HG03175 (cell line): ENCODE measurements around the gene ZNF205.
A peak's percentile ranks its signal among the peaks of the same experiment; 100 is the strongest.

Experiments
- ATAC-seq: cut with Tn5 transposase; IDR thresholded peaks from one replicate; pipeline ENCODE4 v1.9.1; 2021; ENCODE audit warnings: mild to moderate bottlenecking, moderate library complexity; ENCODE audit not compliant: unreplicated experiment

The ZNF205 gene

DNA sequence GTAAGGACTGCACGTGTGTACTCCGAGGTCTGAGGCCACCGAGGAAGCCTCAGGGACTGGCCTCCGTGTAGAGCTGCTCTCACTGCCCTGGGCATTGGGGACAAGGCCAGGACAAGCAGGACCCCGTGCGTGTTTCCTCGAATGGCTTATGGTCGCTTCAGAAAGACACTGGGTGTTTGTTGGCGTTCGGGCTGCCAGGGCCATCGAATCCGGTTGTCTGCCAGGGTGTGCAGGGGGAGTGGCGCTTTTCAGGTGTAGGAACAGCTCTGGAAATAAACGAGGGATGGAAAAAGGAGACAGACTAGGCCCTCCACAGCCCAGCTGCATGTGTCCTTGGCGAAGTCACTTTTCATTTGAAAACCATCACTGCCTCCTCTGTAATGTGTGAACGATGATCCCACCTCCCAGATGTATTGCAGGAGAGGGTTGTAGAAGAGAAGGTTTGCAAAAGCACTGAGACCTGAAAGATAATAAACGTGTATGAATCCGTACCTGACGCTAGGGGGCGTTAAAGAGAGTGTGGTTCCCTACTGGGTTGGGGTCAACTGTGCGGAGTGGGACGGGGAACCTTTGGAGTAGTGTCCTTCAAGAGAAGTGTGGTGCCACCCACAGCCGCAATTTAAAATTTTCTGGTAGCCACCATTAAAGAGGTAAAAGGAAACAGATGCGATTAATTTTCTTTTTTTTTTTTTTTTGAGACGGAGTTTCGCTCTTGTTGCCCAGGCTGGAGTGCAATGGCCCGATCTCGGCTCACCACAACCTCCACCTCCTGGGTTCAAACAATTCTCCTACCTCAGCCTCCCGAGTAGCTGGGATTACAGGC is 11.2 kb upstream of the ZNF205 start:
- no peak for ATAC-seq

DNA sequence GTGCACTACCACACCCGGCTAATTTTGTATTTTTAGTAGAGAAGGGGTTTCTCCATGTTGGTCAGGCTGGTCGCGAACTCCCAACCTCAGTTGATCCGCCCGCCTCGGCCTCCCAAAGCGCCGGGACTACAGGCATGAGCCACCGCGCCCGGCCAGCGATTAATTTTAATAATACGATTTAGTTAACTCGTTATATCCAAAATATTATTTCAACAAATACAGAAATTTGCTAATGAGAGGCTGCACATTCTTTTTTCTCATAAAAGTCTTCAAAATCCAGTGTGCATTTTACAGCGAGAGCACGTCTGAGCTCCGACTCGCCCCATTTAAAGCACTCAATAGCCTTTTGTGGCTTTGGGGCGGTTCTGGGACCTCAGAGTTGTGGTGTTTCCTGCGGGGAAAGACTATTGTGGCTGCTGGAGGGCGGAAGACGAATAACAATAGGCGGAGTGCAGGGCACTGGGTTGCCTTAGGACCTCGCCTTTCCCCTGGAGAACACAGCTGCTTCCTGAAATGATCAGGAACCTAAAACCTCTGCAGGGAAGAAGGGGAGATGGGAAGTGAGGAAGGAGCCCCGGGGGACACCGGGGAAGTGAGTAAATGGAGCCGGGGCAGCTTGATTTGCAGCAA is 10.4 kb upstream of the ZNF205 start:
- ATAC-seq: no peak

DNA sequence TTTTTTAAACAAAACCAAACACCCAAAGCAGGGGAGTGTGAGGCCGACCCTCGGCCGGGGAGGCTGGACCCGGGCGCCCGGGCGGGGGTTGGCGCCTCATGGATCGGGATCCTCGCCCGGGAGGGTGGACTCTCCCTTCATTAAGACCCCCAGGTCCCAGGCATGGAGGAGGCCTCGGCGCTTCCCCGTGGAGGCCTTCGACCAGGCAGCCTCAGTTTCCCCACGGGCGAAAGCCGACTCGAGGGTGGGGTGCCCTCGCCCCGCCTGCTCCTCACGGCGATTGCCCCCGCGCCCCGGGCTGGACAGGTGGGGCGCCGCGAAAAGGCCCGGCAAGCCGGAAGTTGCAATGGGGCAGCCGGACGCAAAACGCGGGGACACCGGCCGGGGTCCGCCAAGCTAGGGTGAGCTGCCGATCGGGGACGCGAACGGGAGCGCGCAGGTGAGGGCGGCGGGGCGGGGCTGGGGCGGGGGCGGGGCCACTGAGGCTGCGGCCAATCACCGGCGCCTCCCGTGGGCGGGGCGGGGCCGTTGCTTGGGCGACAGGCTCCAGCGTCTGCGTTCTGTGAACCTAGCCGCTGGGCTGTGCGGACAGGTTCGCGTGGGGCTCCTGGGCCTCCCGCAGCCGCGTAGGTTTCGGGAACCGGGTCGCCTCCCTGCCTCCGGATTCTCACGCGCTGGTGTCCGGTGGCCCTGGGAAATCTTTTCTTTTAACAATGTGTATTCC is 6.0 kb upstream of the ZNF205 start:
- peak; percentile 87 for ATAC-seq

DNA sequence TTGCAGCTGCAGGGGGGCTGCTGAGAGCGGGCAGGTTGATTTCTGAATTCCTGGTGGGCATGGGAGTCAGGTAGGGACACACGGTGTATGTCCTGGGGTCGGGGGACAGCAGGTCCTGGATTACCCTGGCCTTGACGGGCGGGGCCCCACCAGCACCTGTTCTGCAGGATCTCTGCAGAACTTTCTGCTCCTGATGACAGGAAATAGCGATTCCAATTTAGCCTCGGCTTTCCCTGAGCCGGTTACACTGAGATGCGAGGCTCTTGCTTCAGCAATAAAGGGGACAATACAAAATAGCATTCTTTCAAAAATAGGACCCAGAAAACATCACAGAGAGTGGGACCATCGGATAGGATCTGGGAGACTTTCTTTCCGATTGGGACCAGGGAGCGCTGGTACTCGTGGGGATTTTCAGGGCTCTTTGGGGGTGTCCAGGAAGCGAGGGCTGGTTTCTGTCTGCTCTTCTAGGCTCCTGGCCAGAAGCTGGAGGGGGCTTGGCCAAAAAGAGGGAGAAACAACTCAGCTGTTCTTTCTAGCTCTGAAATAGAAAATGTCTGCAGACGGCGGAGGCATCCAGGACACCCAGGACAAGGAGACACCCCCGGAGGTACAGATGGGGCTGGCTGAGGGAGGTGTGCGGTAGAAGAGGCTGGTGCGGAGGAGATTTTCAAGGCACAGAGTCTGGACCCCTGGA is 642 bp downstream of the ZNF205 start:
- no peak for ATAC-seq

GRCh38 chr16:3113765-3114479 is 1.5 kb downstream of the ZNF205 start:
- ATAC-seq: no peak

DNA sequence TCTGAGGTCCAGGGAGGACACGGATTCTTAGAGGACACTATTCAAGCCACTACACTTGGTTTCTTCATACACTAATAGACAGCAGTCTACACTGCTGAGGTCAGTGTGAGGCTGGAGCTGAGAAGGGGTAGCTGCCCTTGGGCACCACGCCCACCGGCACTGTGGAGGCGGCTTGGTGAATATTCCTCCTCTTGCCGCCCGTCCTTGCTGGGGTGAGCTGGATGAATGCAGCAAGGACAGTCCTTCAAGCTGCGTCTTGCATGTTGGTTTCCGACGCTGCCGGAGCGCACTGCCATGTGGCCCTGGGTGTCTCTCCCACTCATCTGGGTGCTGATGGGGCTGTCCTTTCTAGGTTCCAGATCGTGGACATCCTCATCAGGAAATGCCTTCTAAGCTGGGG is 2.6 kb downstream of the ZNF205 start:
- ATAC-seq: no peak

DNA sequence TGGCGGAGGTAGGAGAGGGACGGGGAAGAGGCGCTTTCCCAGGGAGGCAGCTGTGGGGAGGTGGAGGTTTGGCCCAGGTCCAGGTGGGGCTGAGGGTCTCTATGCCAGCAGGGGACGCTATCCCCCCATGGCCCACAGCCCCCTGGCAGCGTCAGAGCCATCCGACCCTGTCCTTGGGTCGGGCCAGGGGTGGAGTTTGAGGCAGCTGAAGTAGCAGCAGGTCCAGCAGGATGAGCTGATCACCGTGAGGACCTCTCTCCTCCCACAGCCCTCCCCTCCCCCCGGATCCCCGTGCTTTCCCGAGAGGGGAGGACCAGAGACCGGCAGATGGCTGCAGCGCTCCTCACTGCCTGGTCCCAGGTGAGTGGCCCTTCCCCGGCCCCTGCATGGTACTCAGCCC is 3.2 kb downstream of the ZNF205 start:
- ATAC-seq: no peak

DNA sequence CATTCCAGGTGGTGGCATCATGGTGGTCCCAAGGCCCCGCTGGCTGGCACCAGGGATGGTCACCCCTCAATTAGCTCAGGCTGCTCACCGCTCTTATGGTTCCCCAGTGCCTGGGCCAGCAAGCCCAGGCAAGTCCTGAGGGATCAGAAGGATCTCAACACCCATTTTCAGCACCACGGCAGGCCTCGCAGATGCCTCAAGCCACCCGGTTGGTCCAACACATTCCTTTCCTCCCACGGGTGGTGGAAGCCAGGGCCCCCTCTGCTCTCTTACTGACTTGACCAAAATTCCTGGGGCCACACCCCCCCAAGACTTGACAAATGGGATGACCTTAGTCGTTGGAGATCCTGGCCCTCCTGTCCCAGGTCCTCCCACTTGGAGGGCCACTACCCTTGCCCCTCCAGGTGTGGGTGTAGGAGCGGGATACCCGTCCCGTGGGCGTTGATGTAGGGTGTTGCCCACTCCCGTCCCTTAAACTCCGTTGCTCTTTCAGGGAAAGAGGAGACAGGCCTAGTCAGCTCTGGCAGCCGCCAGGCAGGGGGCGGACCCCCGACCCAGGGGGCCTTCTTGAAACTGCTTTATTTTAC is 5.9 kb downstream of the ZNF205 start:
- no peak for ATAC-seq

- ATAC-seq: no peak
Measured at GRCh38 chr16:3118846-3119245, 6.5 kb downstream of the ZNF205 start.

DNA sequence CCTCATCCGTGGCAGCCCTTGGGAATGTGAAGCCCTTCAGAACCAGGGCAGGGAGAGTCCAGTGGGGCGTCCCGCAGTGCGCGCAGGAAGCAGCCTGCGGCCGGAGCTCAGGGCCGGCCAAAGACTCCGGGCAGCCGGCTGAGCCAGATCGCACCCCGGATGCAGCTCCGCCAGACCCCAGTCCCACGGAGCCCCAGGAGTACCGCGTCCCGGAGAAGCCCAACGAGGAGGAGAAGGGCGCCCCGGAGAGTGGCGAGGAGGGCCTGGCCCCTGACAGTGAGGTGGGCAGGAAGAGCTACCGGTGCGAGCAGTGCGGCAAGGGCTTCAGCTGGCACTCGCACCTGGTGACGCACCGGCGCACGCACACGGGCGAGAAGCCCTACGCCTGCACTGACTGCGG is 6.9 kb downstream of the ZNF205 start:
- no peak for ATAC-seq

DNA sequence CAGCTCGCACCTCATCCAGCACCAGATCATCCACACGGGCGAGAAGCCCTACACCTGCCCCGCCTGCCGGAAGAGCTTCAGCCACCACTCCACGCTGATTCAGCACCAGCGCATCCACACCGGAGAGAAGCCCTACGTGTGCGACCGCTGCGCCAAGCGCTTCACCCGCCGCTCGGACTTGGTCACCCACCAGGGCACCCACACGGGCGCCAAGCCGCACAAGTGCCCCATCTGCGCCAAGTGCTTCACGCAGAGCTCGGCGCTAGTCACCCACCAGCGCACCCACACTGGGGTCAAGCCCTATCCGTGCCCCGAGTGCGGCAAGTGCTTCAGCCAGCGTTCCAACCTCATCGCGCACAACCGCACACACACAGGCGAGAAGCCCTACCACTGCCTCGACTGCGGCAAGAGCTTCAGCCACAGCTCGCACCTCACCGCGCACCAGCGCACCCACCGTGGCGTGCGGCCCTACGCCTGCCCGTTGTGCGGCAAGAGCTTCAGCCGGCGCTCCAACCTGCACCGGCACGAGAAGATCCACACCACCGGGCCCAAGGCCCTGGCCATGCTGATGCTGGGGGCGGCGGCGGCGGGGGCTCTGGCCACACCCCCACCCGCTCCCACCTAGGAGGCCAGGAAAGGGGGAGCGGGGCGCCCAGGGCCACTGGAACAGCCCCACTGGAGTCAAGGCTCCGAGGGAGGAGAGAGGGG is 7.5 kb downstream of the ZNF205 start:
- ATAC-seq: no peak

- no peak for ATAC-seq
Measured at GRCh38 chr16:3120435-3120834, 8.0 kb downstream of the ZNF205 start.

GRCh38 chr16:3121851-3122467 is 9.6 kb downstream of the ZNF205 start:
- ATAC-seq: no peak

DNA sequence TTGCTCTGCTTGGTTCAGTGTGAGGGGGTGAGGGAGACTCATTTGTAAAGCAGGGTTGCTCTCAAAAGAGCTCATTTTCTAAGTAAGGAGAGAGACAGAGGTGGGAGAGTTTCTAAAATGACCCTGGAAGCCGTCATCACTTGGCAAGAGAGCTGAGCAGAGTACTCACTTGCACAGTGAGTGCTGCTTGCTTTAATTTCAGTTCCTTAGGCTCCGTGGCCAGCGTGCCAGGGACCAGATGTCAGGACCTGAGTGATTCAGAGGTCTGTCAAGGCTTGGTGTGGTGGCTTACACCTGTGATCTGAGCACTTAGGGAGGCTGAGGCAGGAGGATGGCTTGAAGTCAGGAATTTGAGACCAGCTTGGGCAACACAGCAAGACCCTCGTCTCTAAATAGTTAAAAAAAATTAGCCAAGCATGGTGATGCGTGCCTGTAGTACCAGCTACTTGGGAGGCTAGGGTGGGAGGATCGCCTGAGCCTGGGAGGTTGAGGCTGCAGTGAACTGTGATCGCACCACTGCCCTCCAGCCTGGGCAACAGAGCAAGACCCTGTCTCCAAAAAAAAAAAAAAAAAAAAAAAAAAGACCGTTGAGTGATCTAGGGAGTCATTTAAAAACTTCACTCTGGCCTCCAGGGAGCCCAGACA is 10.7 kb downstream of the ZNF205 start:
- ATAC-seq: no peak

DNA sequence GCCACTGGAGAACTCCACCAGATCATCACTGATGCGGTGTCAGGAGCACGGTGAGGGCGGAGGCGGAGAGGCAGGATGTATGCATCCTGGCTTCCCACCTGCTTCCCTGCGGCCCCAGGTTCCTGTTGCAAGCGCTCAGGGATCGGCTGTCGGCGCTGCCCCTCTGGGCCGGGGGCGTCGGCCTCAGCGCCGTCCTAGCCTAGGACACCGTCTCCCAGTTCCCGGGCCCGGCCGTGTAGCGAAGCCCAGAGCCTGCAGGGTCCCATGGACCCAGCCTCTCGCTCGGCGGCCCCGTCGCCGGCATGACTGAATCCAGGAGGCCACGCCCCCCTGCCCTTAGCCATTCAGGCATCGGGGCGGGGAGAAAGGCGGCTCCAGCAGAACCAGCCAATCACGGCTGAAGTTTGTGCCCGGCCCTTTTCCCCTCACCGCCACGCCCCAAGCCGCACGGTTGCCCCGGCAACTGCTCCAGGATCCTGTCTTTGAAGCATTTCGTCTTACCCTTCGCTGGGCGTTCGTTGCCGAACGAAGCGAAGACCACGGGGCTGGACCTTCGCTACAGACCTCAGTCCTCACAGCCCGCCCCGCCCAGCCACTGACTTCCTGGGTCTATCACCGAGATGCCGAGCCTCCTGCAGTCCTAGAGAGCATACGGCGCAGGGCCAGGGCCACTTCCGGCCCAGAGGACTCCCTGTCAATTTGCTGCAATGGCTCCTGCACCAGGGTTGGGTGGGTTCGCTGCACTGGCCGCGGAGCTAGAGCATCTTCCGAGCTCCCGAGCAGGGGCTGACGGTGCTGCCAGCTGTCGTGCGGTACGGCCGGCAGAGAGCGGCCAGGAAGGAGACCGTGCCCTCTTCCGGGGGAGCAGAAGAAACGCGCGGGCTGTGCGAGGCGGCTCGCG is 11.8 kb downstream of the ZNF205 start:
- ATAC-seq: peak; percentile 87

- no peak for ATAC-seq
Measured at GRCh38 chr16:3127745-3128144, 15.4 kb downstream of the ZNF205 start.
